HepG2 (cell line): ENCODE results near the gene DAD1. TPM values are rescaled to one million over a fixed set of nuclear protein-coding genes. Genes with fewer than 3 reads are reported as not detected.
A peak's percentile ranks its signal among the peaks of the same experiment; 100 is the strongest.

Source experiments
- ATM ChIP-seq: fragments of 450-650 bp; IDR thresholded peaks from 2 replicates; pipeline ENCODE4 v1.7.1; 2017; ENCODE audit warnings: mild to moderate bottlenecking, borderline replicate concordance
- ESRRA ChIP-seq: sonication (generic); formaldehyde crosslinking; IDR thresholded peaks from 2 replicates; pipeline ENCODE4 v1.5.1; 2020; ENCODE audit warnings: mild to moderate bottlenecking, low read depth, missing genetic modification reagents
- GATAD1 ChIP-seq: IDR thresholded peaks from 2 replicates; pipeline ENCODE4 v1.6.1; 2016; ENCODE audit warnings: missing genetic modification reagents, missing compliant biosample characterization
- GPN1 ChIP-seq: sonication (generic); formaldehyde crosslinking; IDR thresholded peaks from 2 replicates; pipeline ENCODE4 v1.5.1; 2020; ENCODE audit warnings: missing genetic modification reagents, borderline replicate concordance
- HIVEP1 ChIP-seq: sonication (generic); formaldehyde crosslinking; IDR thresholded peaks from 2 replicates; pipeline ENCODE4 v1.4.0; 2020; ENCODE audit warnings: mild to moderate bottlenecking, missing genetic modification reagents
- KDM1A ChIP-seq: IDR thresholded peaks from 2 replicates; pipeline ENCODE4 v1.6.1; 2016; ENCODE audit warnings: missing compliant biosample characterization
- MAF1 ChIP-seq: sonication (generic); formaldehyde crosslinking; IDR thresholded peaks from 2 replicates; pipeline ENCODE4 v1.5.0; 2020; ENCODE audit warnings: missing genetic modification reagents, borderline replicate concordance
- MBNL3 ChIP-seq: fragments of 250-450 bp; sonication (Bioruptor Pico); conservative IDR thresholded peaks from 2 replicates; pipeline ENCODE4 v1.8.0; 2022; ENCODE audit warnings: mild to moderate bottlenecking, inconsistent platforms
- MEF2D ChIP-seq: sonication (generic); formaldehyde crosslinking; IDR thresholded peaks from 2 replicates; pipeline ENCODE4 v1.5.1; 2020; ENCODE audit warnings: mild to moderate bottlenecking, missing genetic modification reagents
- NCOA5 ChIP-seq: sonication (generic); formaldehyde crosslinking; IDR thresholded peaks from 2 replicates; pipeline ENCODE4 v1.4.0; 2020; ENCODE audit warnings: missing genetic modification reagents
- RELA ChIP-seq: sonication (generic); formaldehyde crosslinking; IDR thresholded peaks from 2 replicates; pipeline ENCODE4 v1.4.0; 2020; ENCODE audit warnings: missing genetic modification reagents
- RFXAP ChIP-seq: sonication (generic); formaldehyde crosslinking; IDR thresholded peaks from 2 replicates; pipeline ENCODE4 v1.4.0; 2020; ENCODE audit warnings: missing genetic modification reagents, borderline replicate concordance
- SP4 ChIP-seq: sonication (generic); formaldehyde crosslinking; IDR thresholded peaks from 2 replicates; pipeline ENCODE4 v1.8.1; 2023; ENCODE audit warnings: mild to moderate bottlenecking, missing genetic modification reagents
- STAG1 ChIP-seq: sonication (generic); formaldehyde crosslinking; IDR thresholded peaks from 2 replicates; pipeline ENCODE4 v1.4.0; 2020; ENCODE audit warnings: missing genetic modification reagents
- YEATS2 ChIP-seq: sonication (generic); formaldehyde crosslinking; IDR thresholded peaks from 2 replicates; pipeline ENCODE4 v1.4.0; 2020; ENCODE audit warnings: missing genetic modification reagents, borderline replicate concordance
- ZFP36L1 ChIP-seq: sonication (generic); formaldehyde crosslinking; IDR thresholded peaks from 2 replicates; pipeline ENCODE4 v1.8.0; 2022; ENCODE audit warnings: mild to moderate bottlenecking, missing genetic modification reagents, moderate library complexity
- ZNF264 ChIP-seq: sonication (generic); formaldehyde crosslinking; IDR thresholded peaks from 2 replicates; pipeline ENCODE4 v1.4.0; 2020; ENCODE audit warnings: missing genetic modification reagents
- ZNF441 ChIP-seq: sonication (generic); formaldehyde crosslinking; IDR thresholded peaks from 2 replicates; pipeline ENCODE4 v1.7.0; 2021; ENCODE audit warnings: missing genetic modification reagents, borderline replicate concordance
- ZNF484 ChIP-seq: sonication (generic); formaldehyde crosslinking; IDR thresholded peaks from 2 replicates; pipeline ENCODE4 v1.5.1; 2020; ENCODE audit warnings: mild to moderate bottlenecking, low read depth, missing genetic modification reagents, borderline replicate concordance
- polyA plus RNA-seq, 8 experiments: library from polyadenylated mRNA; depleted of rRNA in 3 of 8; stranded (reverse) in 7 of 8; unstranded in 1 of 8; fragments of >200 nt; fragmentation: Illumina TruSeq in 4 of 8; extraction: Trizol in 4 of 8; gene quantifications; 2 replicates each; pipeline versions ENCODE4 v1.2.1 to v1.2.3, GENCODE V29; 2011 to 2016; ENCODE audit warnings: low read depth in 4 of 8, missing spikeins in 1 of 8, mixed read lengths in 1 of 8; ENCODE audit not compliant: insufficient read depth in 1 of 8
- total RNA-seq, 5 experiments: library from RNA; depleted of rRNA; stranded (reverse); fragments of >200 nt; fragmentation: Illumina TruSeq; extraction: Trizol; gene quantifications; 2 replicates each; pipeline ENCODE4 v1.2.3, GENCODE V29; 2016; ENCODE audit warnings: low read depth in 1 of 5
- TF ChIP-seq, protein P1 (sequence below): sonication (generic); formaldehyde crosslinking; IDR thresholded peaks from 2 replicates; pipeline ENCODE4 v1.5.1; 2020; ENCODE audit warnings: missing genetic modification reagents, mild to moderate bottlenecking, borderline replicate concordance
- TF ChIP-seq, protein P2 (sequence below): sonication (generic); formaldehyde crosslinking; IDR thresholded peaks from 2 replicates; pipeline ENCODE4 v1.8.1; 2023; ENCODE audit warnings: mild to moderate bottlenecking, missing genetic modification reagents
- TF ChIP-seq, protein P3 (sequence below): sonication (generic); formaldehyde crosslinking; IDR thresholded peaks from 2 replicates; pipeline ENCODE4 v1.5.1; 2020; ENCODE audit warnings: mild to moderate bottlenecking, missing genetic modification reagents
- TF ChIP-seq, protein P4 (sequence below): sonication (generic); formaldehyde crosslinking; IDR thresholded peaks from 2 replicates; pipeline ENCODE4 v1.8.0; 2022; ENCODE audit warnings: mild to moderate bottlenecking, missing genetic modification reagents, borderline replicate concordance

Gene DAD1
- total and polyA plus RNA-seq, 2 of the 13 experiments (the other 11 are each of a cell fraction or from before 2014, with no cell fraction given) = 558 to 626 TPM

DNA sequence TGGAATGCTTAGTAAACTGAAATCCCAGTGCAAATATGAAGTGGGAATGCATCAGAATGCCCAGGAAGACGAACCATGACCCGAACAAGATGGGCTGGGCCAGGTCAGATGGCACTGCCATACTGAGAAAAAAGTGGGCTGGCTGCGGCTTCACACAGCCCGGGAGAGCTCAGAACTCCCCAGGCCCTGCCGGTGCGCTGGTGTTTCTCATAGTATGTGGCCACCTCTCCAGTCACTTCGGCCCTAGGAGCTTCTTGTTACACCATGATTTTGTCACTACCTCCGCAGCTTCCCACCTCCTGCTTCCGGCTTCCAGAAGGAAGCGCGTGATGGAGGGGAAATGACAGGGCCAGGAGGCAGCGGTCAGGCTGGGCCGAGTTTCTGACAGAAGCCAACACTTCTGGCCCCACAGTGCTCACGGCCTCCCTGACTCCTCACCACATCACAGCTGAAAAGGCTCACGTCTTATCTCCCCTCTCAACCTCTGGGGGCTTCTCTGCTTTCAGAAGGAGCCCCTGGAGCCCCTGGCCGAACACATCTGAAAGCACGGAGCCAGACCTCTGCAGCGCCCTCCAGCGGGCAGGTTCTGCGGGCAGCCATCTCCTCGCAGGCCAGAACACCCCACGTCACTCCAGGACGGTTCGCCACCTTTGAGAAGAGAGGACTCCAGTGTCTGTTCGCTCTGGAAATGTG, 30.7 kb downstream of the DAD1 start (continued):
- TF ChIP-seq MEF2D (CRISPR knock-in tag) = no peak
- peak; percentile 43; the same call in 1 of the 2 replicates for TF ChIP-seq SP4 (CRISPR knock-in tag)
- no peak for TF ChIP-seq STAG1 (CRISPR knock-in tag)
- 0 out of 2 replicates have a peak, but pooled peaks have one; percentile 45 for TF ChIP-seq ZNF484 (CRISPR knock-in tag)
- no peak for TF ChIP-seq ZFP36L1 (CRISPR knock-in tag)
- TF ChIP-seq YEATS2 (CRISPR knock-in tag) = peak; percentile 49; the same call in 1 of the 2 replicates
- TF ChIP-seq MBNL3 = no peak
- TF ChIP-seq, protein P1, sequence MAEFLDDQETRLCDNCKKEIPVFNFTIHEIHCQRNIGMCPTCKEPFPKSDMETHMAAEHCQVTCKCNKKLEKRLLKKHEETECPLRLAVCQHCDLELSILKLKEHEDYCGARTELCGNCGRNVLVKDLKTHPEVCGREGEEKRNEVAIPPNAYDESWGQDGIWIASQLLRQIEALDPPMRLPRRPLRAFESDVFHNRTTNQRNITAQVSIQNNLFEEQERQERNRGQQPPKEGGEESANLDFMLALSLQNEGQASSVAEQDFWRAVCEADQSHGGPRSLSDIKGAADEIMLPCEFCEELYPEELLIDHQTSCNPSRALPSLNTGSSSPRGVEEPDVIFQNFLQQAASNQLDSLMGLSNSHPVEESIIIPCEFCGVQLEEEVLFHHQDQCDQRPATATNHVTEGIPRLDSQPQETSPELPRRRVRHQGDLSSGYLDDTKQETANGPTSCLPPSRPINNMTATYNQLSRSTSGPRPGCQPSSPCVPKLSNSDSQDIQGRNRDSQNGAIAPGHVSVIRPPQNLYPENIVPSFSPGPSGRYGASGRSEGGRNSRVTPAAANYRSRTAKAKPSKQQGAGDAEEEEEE (CRISPR knock-in tag) = peak; percentile 54; the same call in 1 of the 2 replicates
- TF ChIP-seq NCOA5 (CRISPR knock-in tag) = no peak
- TF ChIP-seq GPN1 (CRISPR knock-in tag) = no peak
- TF ChIP-seq ESRRA = no peak
- TF ChIP-seq, protein P2, sequence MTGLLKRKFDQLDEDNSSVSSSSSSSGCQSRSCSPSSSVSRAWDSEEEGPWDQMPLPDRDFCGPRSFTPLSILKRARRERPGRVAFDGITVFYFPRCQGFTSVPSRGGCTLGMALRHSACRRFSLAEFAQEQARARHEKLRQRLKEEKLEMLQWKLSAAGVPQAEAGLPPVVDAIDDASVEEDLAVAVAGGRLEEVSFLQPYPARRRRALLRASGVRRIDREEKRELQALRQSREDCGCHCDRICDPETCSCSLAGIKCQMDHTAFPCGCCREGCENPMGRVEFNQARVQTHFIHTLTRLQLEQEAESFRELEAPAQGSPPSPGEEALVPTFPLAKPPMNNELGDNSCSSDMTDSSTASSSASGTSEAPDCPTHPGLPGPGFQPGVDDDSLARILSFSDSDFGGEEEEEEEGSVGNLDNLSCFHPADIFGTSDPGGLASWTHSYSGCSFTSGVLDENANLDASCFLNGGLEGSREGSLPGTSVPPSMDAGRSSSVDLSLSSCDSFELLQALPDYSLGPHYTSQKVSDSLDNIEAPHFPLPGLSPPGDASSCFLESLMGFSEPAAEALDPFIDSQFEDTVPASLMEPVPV (CRISPR knock-in tag) = peak; percentile 47; the same call in 1 of the 2 replicates
- TF ChIP-seq GATAD1 = no peak
- no peak for TF ChIP-seq RFXAP (CRISPR knock-in tag)
- no peak for TF ChIP-seq ZNF441 (CRISPR knock-in tag)
- TF ChIP-seq, protein P3, sequence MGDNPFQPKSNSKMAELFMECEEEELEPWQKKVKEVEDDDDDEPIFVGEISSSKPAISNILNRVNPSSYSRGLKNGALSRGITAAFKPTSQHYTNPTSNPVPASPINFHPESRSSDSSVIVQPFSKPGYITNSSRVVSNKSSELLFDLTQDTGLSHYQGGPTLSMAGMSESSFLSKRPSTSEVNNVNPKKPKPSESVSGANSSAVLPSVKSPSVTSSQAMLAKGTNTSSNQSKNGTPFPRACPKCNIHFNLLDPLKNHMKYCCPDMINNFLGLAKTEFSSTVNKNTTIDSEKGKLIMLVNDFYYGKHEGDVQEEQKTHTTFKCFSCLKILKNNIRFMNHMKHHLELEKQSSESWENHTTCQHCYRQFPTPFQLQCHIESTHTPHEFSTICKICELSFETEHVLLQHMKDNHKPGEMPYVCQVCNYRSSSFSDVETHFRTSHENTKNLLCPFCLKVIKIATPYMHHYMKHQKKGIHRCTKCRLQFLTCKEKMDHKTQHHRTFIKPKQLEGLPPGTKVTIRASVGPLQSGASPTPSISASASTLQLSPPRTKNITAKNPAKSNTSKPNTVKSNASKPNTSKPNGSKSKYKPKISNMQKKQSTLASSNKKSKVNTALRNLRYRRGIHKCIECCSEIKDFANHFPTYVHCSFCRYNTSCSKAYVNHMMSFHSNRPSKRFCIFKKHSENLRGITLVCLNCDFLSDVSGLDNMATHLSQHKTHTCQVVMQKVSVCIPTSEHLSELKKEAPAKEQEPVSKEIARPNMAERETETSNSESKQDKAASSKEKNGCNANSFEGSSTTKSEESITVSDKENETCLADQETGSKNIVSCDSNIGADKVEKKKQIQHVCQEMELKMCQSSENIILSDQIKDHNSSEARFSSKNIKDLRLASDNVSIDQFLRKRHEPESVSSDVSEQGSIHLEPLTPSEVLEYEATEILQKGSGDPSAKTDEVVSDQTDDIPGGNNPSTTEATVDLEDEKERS (CRISPR knock-in tag) = no peak
- 0 out of 2 replicates have a peak, but pooled peaks have one; percentile 44 for TF ChIP-seq RELA (CRISPR knock-in tag)
- no peak for TF ChIP-seq KDM1A (CRISPR knock-in tag)
- no peak for TF ChIP-seq ZNF264 (CRISPR knock-in tag)
- no peak for TF ChIP-seq HIVEP1 (CRISPR knock-in tag)
- TF ChIP-seq, protein P4, sequence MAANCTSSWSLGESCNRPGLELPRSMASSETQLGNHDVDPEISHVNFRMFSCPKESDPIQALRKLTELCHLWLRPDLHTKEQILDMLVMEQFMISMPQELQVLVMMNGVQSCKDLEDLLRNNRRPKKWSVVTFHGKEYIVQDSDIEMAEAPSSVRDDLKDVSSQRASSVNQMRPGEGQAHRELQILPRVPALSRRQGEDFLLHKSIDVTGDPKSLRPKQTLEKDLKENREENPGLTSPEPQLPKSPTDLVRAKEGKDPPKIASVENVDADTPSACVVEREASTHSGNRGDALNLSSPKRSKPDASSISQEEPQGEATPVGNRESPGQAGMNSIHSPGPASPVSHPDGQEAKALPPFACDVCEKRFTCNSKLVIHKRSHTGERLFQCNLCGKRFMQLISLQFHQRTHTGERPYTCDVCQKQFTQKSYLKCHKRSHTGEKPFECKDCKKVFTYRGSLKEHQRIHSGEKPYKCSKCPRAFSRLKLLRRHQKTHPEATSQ (CRISPR knock-in tag) = no peak
- TF ChIP-seq ATM = no peak
- no peak for TF ChIP-seq MAF1 (CRISPR knock-in tag)
